Measurements from ENCODE around the gene LIN28B.

GRCh38 chr6:105051941-105052471 is 95.1 kb downstream of the LIN28B start:
- no peak for TF ChIP-seq CTCF (IDR thresholded peaks at IDR 0.05)
- no peak for TF ChIP-seq POLR2A (IDR thresholded peaks at IDR 0.05)
